Measurements from ENCODE around the gene BNIP5. TPM values are rescaled to one million over a fixed set of nuclear protein-coding genes. Genes with fewer than 3 reads are reported as not detected.

The BNIP5 gene
- total RNA-seq, 1 experiment from 2014 or later = not detected

DNA sequence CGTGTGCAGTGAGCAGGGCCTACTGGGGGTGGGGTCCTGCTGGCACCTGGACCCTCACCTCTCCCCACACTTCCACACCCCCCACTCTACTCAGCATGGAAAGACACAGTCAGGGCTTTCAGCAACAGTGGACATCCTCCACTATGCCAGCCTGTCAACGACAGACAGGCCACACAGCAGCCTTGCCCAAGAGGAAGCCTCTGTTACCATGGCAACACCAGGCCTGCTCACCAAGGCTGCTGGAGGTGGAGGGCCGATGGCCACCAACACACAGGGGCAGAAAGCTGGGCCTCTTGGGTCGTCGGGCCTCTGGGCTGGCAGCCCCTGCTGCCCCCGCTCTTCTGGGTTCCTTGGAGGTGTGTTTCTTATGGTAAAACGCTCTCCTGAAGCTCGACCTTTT is 13.6 kb downstream of the BNIP5 start:
- peak; percentile 24 for DNase-seq (ENCODE audit: low read depth)

DNA sequence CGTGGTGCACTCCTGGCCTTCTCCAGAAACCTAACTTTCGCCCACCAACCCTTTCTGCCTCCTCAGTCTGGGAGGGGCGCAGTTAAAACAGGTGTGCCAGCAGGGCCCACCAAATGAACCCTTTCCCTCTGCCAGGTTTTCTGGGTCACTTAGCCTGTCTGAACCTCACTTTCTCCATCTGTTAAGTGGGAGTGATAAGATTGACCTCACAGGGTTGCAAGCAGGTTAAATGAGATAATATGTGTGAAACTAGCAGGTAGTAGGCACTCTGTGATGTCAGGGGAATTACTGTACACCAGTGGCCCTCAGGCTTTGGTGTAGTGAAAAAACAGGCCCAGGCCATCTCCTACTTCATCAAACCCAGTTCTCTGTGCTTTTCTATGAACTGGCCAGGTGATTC is 14.1 kb downstream of the BNIP5 start:
- DNase-seq (ENCODE audit: low read depth) = no peak

DNA sequence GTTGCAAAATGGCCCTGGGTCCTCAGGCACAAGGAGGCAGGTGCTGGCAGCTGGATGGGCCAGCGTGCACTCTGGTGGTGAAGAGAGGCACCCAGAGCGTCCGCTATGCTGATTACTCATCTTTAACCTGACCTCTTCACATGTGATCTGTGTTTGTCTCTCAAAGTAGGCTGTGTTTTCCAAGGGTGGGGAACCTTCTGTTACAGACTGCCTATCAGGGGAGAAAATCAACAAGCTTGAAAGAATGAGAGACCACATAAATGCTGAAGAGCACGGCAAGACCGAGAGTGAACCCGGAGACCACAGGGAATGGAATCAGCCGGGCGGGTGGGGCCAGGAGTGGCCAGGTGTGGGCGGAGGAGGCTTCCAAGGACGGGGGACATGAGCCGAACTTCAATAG is 16.2 kb downstream of the BNIP5 start:
- DNase-seq (ENCODE audit: low read depth) = no peak

DNA sequence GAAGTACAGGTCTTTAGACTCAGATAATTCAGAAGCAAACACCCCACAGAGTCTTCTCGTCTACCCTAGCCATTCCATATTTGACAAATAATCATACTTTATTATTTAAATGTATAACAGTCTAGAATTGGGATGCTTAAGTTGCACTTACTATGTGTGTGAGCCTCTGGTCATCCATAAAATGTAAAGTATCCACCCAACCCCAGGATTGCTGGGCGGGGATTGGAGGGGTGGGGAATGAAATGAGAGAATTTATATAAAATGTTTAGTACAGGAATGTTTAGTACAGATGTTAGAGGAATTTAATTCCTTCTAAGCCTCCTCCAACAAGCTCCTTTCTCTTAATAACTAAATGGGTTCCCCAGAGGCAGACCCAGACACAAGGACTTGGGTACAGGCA is 16.9 kb downstream of the BNIP5 start:
- no peak for DNase-seq (ENCODE audit: low read depth)

DNA sequence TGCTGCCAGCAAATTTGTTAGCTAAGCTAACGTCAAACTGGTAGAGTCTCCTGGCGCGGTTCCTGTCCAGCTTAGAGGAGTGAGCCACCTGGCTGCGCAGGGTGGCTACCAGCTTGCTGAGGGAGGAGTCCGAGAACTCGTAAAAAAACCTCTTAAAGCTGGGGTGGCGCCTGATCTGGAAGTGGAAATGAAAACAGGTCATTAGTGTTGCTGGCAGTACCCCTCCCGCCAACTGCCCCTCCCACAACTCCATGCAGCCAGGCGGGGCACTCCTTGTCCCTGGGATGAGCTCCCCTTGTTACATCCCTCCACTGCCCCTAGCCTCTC is 17.3 kb downstream of the BNIP5 start:
- no peak for DNase-seq (ENCODE audit: low read depth)

DNA sequence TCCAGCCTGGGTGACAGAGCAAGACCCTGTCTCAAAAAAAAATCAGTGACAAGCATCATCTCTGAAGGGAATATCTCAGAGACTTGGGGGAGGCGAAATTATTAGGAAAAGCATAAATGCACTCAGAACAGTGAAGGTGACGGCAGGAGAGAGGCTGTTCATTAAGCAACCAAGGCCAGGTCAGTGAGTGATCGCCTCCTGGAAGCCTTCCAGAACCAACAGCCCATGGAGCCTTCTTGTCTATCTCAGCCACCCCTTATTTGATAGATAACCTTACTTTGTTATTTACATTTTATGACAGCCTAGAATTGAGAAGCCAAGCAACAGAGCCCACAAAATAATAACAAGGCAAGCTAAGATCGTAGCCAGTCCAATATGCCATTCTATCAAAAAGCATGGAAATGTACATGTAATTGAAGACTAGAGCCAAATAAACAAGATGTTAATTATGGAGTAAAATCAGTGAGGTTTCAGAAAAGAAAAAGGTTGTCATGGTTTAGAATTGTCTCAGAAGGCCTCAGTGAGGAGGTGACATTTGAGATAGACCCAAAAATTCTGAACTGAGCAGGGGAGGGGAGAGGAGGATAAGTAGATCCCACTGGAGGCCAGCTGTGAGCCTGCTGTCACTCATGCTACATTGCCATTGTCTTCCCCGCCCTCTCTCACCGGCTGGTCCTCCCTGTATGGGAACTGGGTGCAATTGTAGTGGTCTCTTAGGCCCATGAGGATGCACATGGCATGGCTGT is 17.8 kb downstream of the BNIP5 start:
- no peak for DNase-seq (ENCODE audit: low read depth)

DNA sequence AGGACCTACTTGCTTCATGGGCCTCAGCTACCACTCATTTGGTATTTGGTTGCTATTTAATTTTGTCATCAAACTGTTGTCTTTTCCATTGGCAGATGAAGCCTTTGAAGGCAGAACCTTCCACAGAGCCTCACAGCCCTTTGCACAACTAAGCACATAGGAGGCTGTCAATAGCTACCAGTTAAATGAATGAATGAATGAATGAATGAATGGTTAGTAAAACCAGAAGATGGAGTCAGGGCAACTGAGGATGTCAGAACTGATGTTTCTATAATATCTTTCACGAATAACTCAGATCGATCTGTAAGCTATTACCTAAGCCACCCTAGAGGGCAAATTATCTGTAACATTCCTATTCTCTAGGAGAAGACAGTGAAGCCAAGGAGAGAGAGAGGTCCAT is 19.1 kb downstream of the BNIP5 start:
- no peak for DNase-seq (ENCODE audit: low read depth)

DNA sequence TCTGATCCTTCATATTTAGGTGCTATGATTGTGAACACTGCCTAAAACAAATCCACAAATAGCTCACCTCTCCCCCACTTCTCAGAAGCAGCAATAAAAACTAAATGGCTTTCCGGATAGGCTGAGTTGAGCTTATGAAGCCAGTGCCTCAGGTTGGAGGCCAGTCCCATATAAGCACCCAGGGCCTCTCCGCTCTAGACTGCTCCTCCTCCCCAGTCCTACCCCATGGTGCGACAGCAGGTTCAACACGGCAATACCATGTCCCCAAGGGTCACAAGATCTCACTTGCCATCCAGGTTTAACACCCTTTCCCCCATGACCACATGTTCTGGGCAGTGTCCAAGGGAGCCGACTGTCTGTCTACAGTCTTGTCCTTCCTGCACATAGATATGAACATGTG is 20.8 kb downstream of the BNIP5 start:
- no peak for DNase-seq (ENCODE audit: low read depth)

DNA sequence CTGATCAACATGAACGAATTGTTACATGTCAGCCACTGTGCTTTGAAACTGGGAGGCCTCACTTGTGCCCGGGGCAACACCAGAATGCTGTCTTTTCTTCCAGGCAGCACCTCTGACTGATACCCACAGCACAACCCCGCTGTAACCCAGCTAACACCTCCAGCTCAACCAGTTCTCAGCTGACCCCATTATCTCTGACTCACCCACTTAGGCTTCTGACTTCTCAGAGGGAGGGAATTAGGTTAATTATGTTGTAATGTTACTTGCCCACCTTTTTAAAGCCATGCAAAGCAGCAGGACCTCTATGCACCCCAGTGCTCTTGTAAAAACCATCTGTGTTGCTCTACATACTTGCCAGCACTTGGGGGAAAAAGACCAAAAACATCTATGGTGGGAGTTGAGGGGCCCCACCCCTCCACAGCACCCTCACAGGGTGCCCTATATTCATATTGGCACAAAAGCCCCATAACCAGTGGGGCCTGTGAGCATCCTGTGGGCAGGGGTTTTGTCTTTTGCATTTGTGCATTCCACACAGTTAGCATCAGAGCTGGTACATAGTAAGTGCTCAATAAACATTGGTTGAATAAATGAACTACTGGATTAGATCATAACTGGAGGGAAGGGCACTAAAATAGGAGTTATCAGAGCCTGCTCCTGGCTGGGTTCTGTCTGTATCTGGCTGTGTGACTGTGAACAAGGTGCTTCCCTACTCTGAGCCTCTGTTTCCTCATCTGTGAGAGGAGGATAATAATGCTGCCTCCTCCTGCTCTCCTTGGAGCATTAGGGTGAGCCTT is 22.3 kb downstream of the BNIP5 start:
- DNase-seq (ENCODE audit: low read depth) = peak; percentile 31

DNA sequence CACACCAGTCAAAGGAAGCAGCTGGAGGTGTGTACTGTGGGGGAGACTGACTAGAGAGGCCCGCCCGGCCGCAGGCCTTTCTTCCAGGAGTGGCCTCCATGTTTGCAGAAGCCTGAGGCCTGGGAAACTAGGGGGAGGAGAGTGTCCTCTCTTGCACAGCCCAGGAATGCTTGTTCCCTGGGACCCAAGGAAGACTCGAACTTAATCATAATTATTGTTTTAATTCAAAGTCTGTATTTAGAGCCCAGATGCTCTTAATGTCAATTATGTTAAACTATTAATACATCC is 23.1 kb downstream of the BNIP5 start:
- DNase-seq (ENCODE audit: low read depth) = no peak

DNA sequence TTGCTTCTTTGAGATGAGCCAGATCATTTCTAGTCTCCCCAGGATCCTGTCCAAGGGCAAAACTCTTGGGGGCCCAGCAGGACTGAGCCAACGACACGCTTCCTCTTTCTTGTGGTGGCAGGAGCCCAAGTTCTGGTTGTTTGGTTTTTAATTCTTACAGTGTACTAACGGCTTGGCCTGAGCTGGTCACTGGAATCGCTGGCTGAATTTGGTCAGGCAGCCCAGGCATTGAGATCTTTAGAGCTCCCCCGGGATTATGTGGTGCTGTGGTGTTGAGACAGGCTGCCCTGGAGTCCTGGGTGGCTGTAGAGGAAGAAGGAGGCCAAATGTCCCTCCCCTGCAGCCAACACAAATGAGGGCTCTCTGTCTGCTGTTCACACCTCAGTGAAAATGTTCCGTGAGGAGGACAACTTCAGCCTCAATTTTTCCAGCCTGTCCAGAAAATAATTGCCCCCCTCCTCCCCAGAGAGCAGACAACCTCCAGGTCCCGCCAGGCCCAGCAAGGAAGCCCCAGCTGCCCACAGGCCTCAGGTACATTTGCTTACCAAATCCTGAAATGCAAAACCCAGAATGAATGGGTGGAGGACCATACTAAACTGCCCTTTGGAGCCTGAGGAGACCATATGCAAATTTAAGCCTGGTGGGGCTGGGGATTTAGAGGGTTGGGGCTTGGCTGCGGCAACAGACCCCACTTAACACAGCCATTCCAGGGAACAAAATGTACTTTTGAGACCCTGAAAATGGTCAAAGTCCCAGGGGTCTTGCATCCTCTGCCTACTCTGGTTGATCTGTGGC is 23.6 kb downstream of the BNIP5 start:
- no peak for DNase-seq (ENCODE audit: low read depth)

DNA sequence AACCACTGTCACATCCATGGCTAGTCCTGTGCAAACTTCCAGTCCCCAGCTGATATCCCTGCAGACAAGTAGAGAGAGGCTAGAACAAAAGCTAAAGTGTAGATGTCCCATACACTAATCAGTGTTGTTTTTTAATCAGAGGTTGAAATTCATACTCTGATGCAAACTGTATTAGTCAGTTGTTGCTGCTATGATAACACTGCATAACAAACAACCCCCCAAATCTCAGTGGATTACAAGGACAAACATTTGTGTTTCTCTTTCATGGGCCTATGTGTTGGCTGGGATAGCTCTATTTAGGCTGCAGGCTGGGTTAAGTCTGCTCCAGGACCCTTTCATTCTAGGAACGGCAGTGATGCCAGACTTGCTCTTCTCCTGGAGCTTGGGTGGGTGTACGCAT is 26.8 kb downstream of the BNIP5 start:
- no peak for DNase-seq (ENCODE audit: low read depth)

DNA sequence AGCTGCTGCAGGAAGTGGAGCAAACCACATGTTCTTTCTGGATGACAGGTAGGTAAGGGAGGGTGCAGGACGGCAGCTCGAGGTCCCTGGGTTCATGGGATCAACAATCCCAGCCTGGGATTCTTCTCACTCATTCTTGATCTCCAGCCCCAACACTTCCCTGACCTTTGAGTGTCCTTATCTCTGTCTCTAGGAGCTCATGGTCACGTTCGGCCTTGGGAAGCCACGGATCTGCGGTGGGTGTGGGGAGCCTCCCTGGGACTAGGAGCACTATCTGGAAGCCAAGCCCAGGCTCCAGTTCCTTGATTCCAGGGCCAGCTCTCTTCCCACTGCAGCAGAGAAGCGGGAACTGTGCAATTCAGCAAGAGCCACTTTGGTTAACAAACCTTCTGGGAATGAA is 27.5 kb downstream of the BNIP5 start:
- DNase-seq (ENCODE audit: low read depth) = no peak

DNA sequence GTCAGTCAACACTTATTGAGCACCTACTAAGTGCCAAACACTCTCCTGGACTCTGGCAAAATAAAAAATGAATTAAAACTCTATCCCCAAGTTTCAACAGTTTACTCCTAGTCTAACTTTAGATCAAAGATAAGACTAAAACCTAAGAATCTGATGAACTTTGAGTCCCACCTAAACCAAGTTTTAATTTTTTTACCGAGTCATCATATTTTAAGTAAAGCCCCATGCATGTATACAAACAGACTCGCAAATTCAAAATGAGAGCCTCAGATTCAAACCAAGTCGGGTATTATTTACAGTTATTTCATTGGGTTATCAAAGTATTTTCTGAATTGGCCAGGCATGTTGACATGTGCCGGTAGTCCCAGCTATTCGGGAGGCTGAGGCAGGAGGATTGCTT is 28.2 kb downstream of the BNIP5 start:
- DNase-seq (ENCODE audit: low read depth) = no peak

DNA sequence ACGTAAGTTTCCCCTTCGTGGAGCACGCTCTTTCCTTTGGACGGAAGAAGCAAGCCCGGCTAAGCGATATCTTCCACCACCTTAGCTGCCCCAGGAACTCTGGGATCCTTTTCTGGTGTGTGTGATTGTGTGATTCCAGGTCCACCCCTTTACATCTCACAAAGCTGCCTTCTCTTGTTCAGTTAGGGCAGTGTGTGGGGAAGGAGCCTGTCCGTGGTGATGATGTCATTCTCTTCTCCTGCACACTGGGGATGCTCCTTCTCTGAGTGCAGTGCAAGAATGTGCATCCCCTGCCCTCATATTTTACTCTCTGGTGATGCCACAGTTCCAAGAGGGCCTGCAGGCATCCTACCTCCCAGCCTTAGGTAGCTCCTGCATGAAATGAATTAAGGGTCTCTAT is 30.3 kb downstream of the BNIP5 start:
- DNase-seq (ENCODE audit: low read depth) = no peak

DNA sequence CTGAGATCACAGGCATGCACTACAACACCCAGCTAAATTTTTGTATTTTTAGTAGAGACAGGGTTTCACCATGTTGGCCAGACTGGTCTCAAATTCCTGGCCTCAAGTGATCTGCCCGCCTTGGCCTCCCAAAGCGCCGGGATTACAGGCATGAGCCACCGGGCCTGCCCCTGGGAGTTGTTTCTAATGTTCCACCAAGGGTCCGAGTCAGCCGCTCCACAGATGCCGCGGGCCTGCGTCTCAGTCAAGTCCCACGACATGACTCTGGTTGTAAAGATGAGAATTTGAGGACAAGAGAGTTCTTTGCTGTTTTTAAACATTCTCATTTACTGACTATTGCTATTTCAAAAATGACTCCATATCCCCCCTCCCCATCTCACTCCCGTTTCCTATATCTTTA is 30.8 kb downstream of the BNIP5 start:
- no peak for DNase-seq (ENCODE audit: low read depth)

DNA sequence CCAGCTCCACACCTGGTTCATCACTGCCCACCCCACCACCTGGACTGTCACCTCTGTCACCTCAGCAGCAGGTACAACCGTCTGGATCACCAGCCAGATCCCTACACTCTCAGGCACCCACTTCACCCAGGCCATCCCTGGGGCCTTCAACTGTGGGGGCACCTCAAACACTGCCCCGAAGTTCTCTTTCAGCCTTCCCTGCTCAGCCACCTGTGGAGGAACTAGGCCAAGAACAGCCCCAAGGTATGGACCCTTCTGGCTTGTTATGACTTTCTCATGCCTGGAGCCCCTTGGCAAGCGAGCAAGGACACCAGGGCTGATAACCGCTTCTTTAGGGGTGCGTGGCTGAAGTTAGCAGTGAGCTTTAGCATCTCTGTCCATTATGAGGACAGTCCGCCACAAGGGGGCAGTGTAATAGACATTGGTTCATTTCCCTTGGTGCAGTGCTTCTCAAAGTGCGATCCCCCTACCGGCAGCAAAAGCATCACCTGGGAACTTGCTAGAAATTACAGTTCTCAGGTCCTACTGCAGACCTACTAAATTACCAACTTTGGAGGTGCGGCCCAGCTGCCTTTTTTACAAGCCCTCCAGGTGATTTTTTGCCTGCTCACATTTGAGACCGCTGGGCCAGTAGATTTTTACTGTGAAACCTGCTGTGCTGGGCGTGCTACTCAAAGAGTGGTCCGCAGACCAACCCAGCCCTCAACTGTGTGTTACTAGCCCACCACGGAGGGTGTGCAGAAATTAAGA is 34.3 kb downstream of the BNIP5 start:
- peak; percentile 83 for DNase-seq (ENCODE audit: low read depth)

DNA sequence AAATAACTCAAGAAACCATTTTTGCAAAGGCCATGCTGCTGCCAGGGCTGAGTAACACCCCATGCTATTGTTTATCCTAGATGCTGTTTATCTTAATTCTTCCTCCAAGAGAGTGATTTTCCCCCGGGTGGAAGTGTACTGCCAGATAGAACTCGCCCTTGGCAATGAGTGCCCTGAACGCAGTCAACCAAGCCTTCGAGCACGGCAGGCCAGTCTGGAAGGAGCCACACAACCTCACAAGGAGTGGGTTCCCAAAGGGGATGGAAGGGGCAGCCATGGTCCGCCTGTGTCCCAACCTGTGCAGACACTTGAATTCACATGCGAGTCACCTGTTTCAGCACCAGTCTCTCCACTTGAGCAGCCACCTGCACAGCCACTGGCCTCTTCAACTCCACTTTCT is 34.9 kb downstream of the BNIP5 start:
- DNase-seq (ENCODE audit: low read depth) = no peak

DNA sequence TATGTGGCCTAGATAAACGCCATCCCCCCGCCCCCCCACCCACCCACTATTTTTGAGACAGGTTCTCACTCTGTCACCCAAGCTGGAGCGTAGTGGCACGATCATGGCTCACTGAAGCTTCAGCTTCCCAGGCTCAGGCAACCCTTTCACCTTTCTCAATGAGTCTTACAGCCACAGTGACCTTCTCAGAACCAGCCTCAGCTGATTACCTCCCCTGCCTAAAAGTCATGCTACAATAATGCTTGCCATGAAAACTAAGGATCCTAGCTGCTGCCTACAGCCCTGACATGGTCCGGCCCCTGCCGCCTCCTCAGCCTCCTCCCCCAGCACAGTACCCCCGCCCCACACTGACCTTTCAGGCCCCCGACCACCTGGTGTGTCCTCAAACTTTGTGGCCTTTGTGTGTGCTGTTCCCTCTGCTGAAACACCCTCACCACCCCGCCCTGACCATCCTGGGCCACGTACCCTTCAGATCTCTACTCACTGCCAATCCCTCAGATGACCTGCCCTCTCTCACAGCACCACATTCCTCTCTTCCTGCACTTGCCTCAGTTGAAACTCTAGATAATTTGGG is 35.5 kb downstream of the BNIP5 start:
- DNase-seq (ENCODE audit: low read depth) = no peak

DNA sequence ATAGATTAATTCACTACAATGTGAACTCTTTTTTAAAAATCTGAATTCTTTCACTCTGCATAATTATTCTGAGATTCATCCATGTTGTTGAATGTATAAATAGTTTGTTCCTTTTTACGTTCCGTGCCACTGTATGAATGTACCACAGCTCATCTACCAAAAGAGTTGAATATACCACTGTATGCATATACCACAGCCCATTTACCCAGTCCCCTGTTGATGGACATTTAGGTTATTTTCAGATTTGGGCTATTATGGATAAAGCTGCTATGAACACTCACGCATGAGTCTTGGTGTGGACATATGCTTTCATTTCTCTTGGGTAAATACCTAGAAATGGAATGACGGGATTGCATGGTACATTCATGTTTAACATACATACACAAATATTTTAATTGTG is 38.7 kb downstream of the BNIP5 start:
- no peak for DNase-seq (ENCODE audit: low read depth)

DNA sequence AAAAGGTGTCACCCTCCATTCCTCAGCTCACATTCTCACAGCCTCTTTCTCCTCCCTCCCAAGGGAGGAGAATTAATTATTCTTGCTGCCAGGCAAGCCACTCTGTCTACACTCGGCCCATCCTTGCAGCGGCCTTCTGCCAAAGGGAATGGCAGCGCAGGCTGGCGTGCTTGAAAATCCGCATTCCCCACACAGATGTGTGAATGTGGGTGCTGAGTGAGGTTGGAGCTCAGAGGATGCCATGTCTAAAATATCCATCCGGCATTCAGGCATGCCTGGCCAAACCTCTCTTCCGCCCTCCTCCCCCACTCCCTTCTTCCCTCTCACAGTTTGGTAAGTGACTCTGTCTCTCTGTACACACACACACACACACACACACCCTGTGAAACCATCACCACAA is 39.2 kb downstream of the BNIP5 start:
- DNase-seq (ENCODE audit: low read depth) = no peak

DNA sequence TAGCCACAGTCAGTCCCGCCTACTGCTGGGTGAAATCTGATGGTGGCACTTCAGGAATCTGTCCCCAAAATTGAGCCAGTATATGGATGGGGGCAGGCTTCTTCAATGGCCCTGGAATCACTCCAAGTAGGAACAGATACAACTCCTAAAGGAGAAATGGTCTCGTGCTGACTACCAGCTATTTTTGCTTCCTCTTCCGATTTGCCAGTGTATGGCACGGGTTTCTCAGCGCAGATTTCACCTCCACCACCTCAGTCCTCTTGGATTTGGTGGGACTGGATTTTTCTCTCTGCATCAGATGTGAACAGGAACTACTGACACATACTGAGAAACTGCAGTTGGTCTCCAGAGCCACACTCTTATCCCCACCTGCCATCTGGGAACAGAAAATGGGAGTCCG is 39.6 kb downstream of the BNIP5 start:
- no peak for DNase-seq (ENCODE audit: low read depth)

All from RPMI7951 (cell line).